Neural crest cell (in vitro differentiated cells): ENCODE data around the gene ROM1. TPM values are rescaled to one million over a fixed set of nuclear protein-coding genes. Genes with fewer than 3 reads are reported as not detected.
A peak's percentile ranks its signal among the peaks of the same experiment; 100 is the strongest.
"Not testable (repeated sequence)": the region's sequence is repeated elsewhere in the genome, so short reads cannot be mapped to it uniquely, and the experiment has no call there.

ENCODE experiments used
- DNase-seq: peaks from one replicate; pipeline ENCODE4 v3.0.0; 2021; ENCODE audit warnings: low read depth, mixed read lengths, low spot score
- H3K27ac Mint-ChIP-seq: one replicate; pipeline ENCODE4 v1.8.0; 2021; ENCODE audit warnings: mild to moderate bottlenecking, mixed read lengths; ENCODE audit not compliant: unreplicated experiment
- H3K27me3 Mint-ChIP-seq: 2 replicates; pipeline ENCODE4 v1.8.0; 2021; ENCODE audit warnings: low read depth, mild to moderate bottlenecking, mixed read lengths
- H3K36me3 Mint-ChIP-seq: 2 replicates; pipeline ENCODE4 v1.8.0; 2021; ENCODE audit warnings: low read depth, mild to moderate bottlenecking, mixed read lengths
- H3K4me1 Mint-ChIP-seq: 2 replicates; pipeline ENCODE4 v1.8.0; 2021; ENCODE audit warnings: mixed read lengths
- H3K4me3 Mint-ChIP-seq: one replicate; pipeline ENCODE4 v1.8.0; 2021; ENCODE audit warnings: mild to moderate bottlenecking, mixed read lengths
- H3K9me3 Mint-ChIP-seq: 2 replicates; pipeline ENCODE4 v1.8.0; 2021; ENCODE audit warnings: mixed read lengths
- CTCF ChIP-seq: fragments of 200-600 bp; sonication (generic); conservative IDR thresholded peaks from 2 replicates; pipeline ENCODE4 v1.5.0; 2021; ENCODE audit warnings: antibody characterized with exemption, mild to moderate bottlenecking
- total RNA-seq: library from RNA; stranded (reverse); gene quantifications from 2 replicates; pipeline ENCODE4 v1.2.1, GENCODE V29; 2021

Gene ROM1
- total RNA-seq, 1 donor from 2014 or later = 0.23 TPM

- no peaks in the 10 kb centered on the region for H3K9me3 Mint-ChIP-seq
- peak overlapping the region; percentile 84 for H3K4me3 Mint-ChIP-seq
- H3K36me3 Mint-ChIP-seq = peaks cover 19% of the 10 kb centered on the region
- DNase-seq = no peak
- TF ChIP-seq CTCF = no peak
- no peaks in the 10 kb centered on the region for H3K27me3 Mint-ChIP-seq
- peaks cover 42% of the 10 kb centered on the region for H3K4me1 Mint-ChIP-seq
- H3K27ac Mint-ChIP-seq = no peak overlapping the region
These were observed 37.2 kb upstream of the ROM1 start for GRCh38 chr11:62575837-62576236.

GRCh38 chr11:62577046-62577714 lies 35.9 kb upstream of the ROM1 start:
- H3K4me3 Mint-ChIP-seq = peak overlapping the region; percentile 8
- H3K27me3 Mint-ChIP-seq = no peaks in the 10 kb centered on the region
- no peaks in the 10 kb centered on the region for H3K9me3 Mint-ChIP-seq
- no peak for DNase-seq
- peaks cover 11% of the 10 kb centered on the region for H3K36me3 Mint-ChIP-seq
- peaks cover 29% of the 10 kb centered on the region for H3K4me1 Mint-ChIP-seq
- no peak overlapping the region for H3K27ac Mint-ChIP-seq
- TF ChIP-seq CTCF = no peak

GRCh38 chr11:62578541-62578940 lies 34.5 kb upstream of the ROM1 start:
- H3K4me1 Mint-ChIP-seq = peaks cover 18% of the 10 kb centered on the region
- peak overlapping the region; percentile 57 for H3K27ac Mint-ChIP-seq
- no peak for DNase-seq
- no peaks in the 10 kb centered on the region for H3K9me3 Mint-ChIP-seq
- H3K4me3 Mint-ChIP-seq = no peak overlapping the region
- peaks cover 5% of the 10 kb centered on the region for H3K36me3 Mint-ChIP-seq
- no peak for TF ChIP-seq CTCF
- no peaks in the 10 kb centered on the region for H3K27me3 Mint-ChIP-seq

GRCh38 chr11:62579252-62579651 lies 33.8 kb upstream of the ROM1 start:
- DNase-seq = no peak
- H3K9me3 Mint-ChIP-seq = no peaks in the 10 kb centered on the region
- no peak overlapping the region for H3K27ac Mint-ChIP-seq
- H3K4me3 Mint-ChIP-seq = no peak overlapping the region
- peaks cover 11% of the 10 kb centered on the region for H3K4me1 Mint-ChIP-seq
- TF ChIP-seq CTCF = no peak
- H3K36me3 Mint-ChIP-seq = peaks cover 6% of the 10 kb centered on the region
- no peaks in the 10 kb centered on the region for H3K27me3 Mint-ChIP-seq

- Mint-ChIP-seq H3K36me3 (peaks cover 6% of the 10 kb centered on the region), H3K27ac (no peak overlapping the region), H3K4me1 (no peaks in the 10 kb centered on the region), H3K4me3 (no peak overlapping the region), H3K27me3 (no peaks in the 10 kb centered on the region), H3K9me3 (no peaks in the 10 kb centered on the region)
- no peak for TF ChIP-seq CTCF
- no peak for DNase-seq
These were observed 31.9 kb upstream of the ROM1 start for GRCh38 chr11:62580959-62581715.

GRCh38 chr11:62581735-62582134 lies 31.3 kb upstream of the ROM1 start:
- not testable (repeated sequence) for H3K36me3 Mint-ChIP-seq, H3K4me1 Mint-ChIP-seq, H3K27me3 Mint-ChIP-seq, H3K9me3 Mint-ChIP-seq, H3K27ac Mint-ChIP-seq, H3K4me3 Mint-ChIP-seq, DNase-seq

GRCh38 chr11:62585356-62585755 lies 27.7 kb upstream of the ROM1 start:
- not testable (repeated sequence) for H3K9me3 Mint-ChIP-seq, H3K27me3 Mint-ChIP-seq, H3K4me3 Mint-ChIP-seq, H3K36me3 Mint-ChIP-seq, H3K27ac Mint-ChIP-seq, H3K4me1 Mint-ChIP-seq, DNase-seq
